GM19238 (cell line): ENCODE measurements around the gene RNASE12.
"Not testable (repeated sequence)": the region's sequence is repeated elsewhere in the genome, so short reads cannot be mapped to it uniquely, and the experiment has no call there.

ENCODE experiments used
- DNase-seq: peaks from one replicate; pipeline ENCODE4 v3.0.0; 2011; ENCODE audit warnings: low spot score; ENCODE audit not compliant: insufficient read length

Gene RNASE12, protein sequence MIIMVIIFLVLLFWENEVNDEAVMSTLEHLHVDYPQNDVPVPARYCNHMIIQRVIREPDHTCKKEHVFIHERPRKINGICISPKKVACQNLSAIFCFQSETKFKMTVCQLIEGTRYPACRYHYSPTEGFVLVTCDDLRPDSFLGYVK

DNA sequence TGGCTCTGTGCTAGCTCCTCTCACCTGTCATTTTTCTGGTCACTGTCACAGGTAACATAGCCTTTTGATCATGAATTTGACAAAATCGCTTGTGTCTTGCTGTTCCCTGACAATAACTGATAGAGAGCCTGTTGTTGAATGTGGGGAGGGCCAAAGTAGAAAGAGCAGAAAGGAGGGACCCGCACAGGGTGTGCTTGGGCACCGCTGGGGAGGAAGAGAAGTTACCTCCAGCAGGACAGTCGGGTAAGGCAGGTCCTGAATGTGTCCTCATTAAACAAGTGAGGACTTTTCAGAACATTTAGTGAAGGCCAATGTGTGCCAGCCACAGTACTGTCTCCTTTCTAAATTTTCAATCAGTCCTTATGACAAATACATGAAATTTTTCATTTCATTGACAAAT, at the start of gene RNASE12:
Gene RNASE12, minus strand, starts transcription at position 142 of the 400 bp plus-strand sequence. CDS start 653 bp downstream, outside the sequence.
- no peak for DNase-seq

GRCh38 chr14:20632831-20633691, 41.9 kb upstream of the RNASE12 start:
- DNase-seq, result no peak

GRCh38 chr14:20632448-20632830, 41.3 kb upstream of the RNASE12 start:
- no peak for DNase-seq

DNA sequence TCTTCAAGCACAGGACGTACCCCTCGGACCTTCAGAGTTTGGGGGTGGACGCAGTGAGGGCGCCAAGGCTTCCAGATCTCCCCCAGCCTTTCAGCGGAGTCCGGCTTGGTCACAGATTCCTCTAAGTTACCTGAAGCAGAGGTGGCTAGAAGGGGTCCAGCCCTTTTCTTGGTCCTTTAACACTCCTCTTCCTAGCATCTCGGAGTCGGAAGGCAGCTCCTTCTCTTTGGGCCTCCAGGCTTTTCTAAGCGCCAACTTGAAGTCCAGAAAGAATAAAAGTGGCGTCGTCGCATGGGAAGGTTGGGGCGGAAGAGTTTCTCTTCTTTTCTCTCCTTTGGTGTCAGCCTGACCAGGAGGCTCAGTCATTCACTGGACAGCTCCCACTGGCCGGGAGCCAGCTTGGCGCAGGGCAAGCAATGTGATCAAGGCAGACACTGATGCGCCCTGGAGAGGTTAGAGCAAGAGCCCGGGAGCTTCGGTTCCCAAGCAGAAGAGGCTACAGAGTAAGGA, 40.8 kb upstream of the RNASE12 start:
- no peak for DNase-seq

GRCh38 chr14:20631023-20631879, 40.1 kb upstream of the RNASE12 start:
- no peak for DNase-seq

- DNase-seq, result no peak
Measured at GRCh38 chr14:20630340-20631022, 39.3 kb upstream of the RNASE12 start.

- no peak for DNase-seq
Measured at GRCh38 chr14:20628063-20628854, 37.1 kb upstream of the RNASE12 start.

- no peak for DNase-seq
Measured at GRCh38 chr14:20627346-20628027, 36.3 kb upstream of the RNASE12 start.

DNA sequence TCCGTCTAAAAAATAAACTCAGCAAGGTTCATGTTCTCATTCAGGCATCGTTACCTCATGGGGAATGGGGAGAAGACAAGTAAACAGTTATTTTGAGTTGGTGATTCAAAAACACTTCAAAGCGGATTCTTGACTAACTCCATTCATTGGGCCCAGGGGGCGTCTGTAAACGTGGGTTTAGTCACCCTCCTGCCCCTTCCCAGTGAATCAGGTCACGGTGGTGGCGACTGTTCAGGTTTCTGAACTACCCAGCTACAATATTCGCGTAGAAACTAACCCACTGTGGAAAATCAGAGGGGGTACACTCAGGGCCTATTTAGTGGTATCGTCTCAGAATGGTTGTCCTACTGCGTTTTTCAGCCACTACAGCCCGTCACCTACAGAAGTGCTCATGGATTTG, 35.1 kb upstream of the RNASE12 start:
- DNase-seq, result no peak

- DNase-seq, result no peak
Measured at GRCh38 chr14:20624495-20625070, 33.4 kb upstream of the RNASE12 start.

DNA sequence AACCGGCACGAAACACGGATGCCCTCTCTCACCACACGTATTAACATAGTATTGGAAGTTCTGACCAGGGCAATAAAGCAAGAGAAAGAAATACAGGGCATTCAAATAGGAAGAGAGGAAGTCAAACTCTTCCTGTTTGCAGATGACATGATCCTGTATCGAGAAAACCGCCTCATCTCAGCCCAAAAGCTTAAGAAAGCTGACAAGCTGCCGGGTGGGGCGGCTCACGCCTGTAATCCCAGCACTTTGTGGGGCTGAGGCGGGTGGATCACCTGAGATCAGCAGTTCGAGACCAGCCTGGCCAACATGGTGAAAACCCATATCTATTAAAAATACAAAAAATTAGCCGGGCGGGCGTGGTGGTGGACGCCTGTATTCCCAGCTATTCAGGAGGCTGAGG, 32.6 kb upstream of the RNASE12 start:
- DNase-seq, result no peak

DNA sequence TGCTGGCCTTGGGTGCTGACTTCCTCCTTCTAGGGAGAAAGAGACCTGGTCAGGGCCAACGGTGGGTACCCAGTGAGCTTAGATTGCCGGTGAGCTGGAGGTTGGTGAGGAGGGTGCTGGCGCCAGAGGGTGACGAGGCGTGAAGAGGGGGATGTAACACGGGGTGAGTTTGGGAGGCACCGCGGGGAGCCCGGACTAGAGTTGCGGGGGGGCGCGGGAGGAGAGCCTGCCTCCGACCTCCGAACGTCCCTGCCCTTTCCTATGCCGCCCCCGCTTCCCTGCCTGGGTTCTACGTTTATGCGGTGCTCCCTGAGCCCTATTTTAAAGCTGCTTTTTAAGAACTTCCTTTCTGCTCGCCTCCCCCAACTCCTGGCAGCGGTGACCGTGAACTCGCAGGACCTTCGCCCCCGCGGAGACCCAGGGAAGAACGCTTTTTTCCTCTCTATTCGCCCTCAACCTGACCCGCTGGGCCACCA, 31.7 kb upstream of the RNASE12 start:
- DNase-seq, result no peak

- DNase-seq, result no peak
Measured at GRCh38 chr14:20620798-20621478, 29.8 kb upstream of the RNASE12 start.

DNA sequence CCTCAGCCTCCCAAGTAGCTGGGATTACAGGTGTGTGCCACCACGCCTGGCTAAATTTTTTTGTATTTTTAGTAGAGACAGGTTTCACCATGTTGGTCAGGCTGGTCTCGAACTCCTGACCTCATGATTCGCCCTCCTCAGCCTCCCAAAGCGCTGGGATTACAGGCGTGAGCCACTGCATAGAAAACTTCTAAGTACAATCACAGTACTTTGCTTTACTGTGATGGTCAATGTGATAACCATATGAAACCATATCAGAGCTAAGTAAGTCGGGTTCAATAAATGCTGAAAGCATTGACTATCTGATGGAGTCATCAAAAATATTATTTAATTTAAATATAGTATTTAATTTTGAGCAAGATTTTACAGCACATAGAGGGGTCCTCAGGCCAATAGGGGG, 28.5 kb upstream of the RNASE12 start:
- not testable (repeated sequence) for DNase-seq

DNA sequence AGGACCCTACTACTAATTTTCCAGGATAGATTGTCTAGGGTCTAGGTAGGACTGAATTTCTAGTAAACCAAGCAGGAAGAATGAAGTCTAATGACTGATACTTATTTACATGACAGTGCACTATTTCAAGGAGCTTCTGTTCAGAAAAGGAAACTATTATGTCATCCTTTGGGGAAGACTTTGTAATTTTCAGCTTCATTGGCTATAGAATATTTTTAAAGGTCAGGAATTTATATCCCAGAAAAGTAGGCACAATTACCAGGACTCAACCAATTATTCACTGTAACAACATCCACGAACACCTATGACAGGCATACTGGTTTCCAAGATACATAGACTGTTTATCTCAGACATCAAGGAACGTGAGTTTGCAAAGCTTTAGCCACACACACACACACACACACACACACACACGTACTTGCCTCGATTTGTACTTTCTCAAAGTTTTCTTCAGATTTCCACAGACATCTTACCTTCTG, 27.1 kb upstream of the RNASE12 start:
- no peak for DNase-seq

DNA sequence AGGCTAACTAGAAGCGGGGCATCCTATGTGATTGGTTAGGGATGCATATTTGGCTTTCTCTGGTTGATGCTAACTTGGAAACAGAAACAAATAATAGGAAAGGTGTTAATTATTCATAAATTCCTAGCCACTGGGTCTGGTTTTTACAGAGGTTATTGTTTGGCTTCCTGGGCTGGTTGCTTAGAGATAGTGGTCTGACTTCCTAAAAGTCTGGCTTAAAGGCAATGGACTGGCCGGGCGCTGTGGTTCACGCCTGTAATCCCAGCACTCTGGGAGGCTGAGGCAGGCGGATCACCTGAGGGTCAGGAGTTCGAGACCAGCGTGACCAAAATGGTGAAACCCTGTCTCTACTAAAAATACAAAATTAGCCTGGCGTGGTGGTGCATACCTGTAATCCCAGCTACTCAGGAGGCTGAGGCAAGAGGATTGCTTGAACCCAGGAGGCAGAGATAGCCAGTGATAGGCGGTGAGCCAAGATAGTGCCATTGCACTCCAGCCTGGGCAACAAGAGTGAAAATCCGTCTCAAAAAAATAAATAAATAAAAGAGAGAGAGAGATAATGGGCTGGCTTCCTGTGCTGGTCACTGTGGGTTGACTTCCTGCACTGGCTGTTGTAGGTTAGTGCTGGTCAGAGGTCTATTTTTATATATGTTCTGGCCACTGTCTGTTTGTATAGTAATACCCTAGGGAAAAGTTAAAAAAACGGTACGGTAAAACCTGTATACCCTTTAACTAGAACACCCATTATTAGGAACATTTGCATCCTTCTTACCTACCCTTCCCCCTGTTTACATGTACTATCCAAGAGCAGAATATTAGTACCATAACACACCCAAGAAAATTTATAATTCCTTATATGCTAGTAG, 26.2 kb upstream of the RNASE12 start:
- no peak for DNase-seq

DNA sequence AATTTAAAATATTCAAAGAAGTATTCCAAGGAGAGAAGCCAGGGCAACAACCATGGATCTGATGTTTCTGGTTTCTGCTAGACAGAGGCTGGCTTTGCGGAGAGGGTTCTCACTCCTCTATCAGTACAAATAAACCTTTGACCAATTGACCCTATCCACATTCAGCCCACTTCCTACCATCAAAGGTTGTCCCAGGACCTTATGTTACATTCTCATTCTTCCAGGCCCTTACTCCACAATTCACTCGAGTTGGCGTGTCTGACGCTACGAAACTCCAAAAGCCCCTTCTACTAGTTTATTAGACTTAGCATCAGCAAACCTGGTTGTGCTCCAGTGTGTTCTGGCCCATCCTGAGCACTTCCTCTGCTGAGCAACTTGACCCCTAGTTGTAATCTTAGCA, 24.8 kb upstream of the RNASE12 start:
- DNase-seq, result no peak
